Omental fat pad (tissue), 4 donors: ENCODE results near the gene CPA4. TPM values are rescaled to one million over a fixed set of nuclear protein-coding genes. Genes with fewer than 3 reads are reported as not detected.
"Not testable (repeated sequence)": the region's sequence is repeated elsewhere in the genome, so short reads cannot be mapped to it uniquely, and the experiment has no call there.

Experiments
- ATAC-seq: fragments of 150-250 bp; one replicate; pipeline ENCODE4 v1.9.1; 2016; ENCODE audit warnings: mild to moderate bottlenecking, moderate library complexity; ENCODE audit not compliant: low FRiP score
- DNase-seq: peaks from one replicate; pipeline ENCODE4 v3.0.0-alpha.2; 2019; ENCODE audit warnings: low spot score
- CTCF ChIP-seq, 3 donors: fragments of 450-650 bp; IDR thresholded peaks; one replicate each; pipeline ENCODE4 v1.5.1; 2016 to 2017; ENCODE audit warnings: antibody characterized with exemption in 3 of 3, mild to moderate bottlenecking in 3 of 3, moderate library complexity in 2 of 3
- total RNA-seq, 4 donors: library from RNA; depleted of rRNA; stranded (reverse); fragments of >200 nt; gene quantifications; one replicate each; pipeline ENCODE4 v1.1.0, GENCODE V29; 2016

CPA4 gene
- total RNA-seq, 4 donors from 2014 or later, result 3.0 to 9.7 (median 4.1) TPM; not detected in 1

- ATAC-seq, result no peak
- TF ChIP-seq CTCF (IDR thresholded peaks at IDR 0.05), result no peak
- no peak for DNase-seq
Measured at GRCh38 chr7:130314305-130314704, 21.3 kb downstream of the CPA4 start.

- no peak for TF ChIP-seq CTCF (IDR thresholded peaks at IDR 0.05)
- ATAC-seq, result no peak
- no peak for DNase-seq
Measured at GRCh38 chr7:130319541-130319940, 26.6 kb downstream of the CPA4 start.

GRCh38 chr7:130321542-130322229 is 28.7 kb downstream of the CPA4 start:
- not testable (repeated sequence) for DNase-seq, ATAC-seq

GRCh38 chr7:130322615-130323014 is 29.7 kb downstream of the CPA4 start:
- no peak for DNase-seq

GRCh38 chr7:130324306-130324943 is 31.5 kb downstream of the CPA4 start:
- TF ChIP-seq CTCF (IDR thresholded peaks at IDR 0.05), result no peak
- ATAC-seq (no peak), DNase-seq (no peak)

More at GRCh38 chr7:130322615-130323014, 29.7 kb downstream of the CPA4 start:
- ATAC-seq, result no peak
- TF ChIP-seq CTCF (IDR thresholded peaks at IDR 0.05), result no peak

GRCh38 chr7:130329681-130330080 is 36.7 kb downstream of the CPA4 start:
- ATAC-seq (no peak), DNase-seq (no peak)
- no peak for TF ChIP-seq CTCF (IDR thresholded peaks at IDR 0.05)

- ATAC-seq, result no peak
- DNase-seq, result no peak
- no peak for TF ChIP-seq CTCF (IDR thresholded peaks at IDR 0.05)
Measured at GRCh38 chr7:130332259-130333053, 39.5 kb downstream of the CPA4 start.
